ENCODE data around the gene C6orf89.

DNA sequence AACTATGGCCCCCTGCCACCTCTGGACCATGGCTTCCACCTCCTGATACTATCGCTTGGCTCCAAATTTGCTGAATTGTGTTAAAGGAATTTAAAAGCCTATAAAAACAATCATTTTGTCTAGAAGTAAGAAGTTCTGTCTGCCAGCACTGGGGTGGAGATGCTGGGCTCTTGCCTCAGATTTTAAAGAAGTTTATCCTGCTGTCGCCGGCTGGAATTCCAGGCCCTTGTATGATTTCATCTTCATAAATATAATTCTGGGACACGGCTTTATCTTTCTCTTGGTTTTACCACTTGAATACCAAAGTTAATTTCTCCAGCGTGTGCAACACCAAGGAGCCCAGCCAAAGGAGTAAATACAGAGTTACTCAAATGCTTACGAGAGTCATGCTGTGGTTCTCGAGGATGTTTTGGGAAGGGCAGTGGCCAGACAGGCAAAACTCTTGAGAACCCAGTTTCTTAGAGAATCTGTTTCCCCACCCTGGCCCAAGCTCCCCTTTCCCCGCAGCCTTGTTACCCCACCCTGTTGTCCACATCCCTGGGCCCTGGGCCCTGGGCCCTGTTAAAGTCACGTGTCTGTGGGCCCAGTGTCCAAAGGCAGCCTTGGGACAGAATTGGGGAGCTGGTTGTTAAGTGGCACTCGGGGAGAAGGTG, 31.9 kb downstream of the C6orf89 start:
- TF ChIP-seq, protein P1, sequence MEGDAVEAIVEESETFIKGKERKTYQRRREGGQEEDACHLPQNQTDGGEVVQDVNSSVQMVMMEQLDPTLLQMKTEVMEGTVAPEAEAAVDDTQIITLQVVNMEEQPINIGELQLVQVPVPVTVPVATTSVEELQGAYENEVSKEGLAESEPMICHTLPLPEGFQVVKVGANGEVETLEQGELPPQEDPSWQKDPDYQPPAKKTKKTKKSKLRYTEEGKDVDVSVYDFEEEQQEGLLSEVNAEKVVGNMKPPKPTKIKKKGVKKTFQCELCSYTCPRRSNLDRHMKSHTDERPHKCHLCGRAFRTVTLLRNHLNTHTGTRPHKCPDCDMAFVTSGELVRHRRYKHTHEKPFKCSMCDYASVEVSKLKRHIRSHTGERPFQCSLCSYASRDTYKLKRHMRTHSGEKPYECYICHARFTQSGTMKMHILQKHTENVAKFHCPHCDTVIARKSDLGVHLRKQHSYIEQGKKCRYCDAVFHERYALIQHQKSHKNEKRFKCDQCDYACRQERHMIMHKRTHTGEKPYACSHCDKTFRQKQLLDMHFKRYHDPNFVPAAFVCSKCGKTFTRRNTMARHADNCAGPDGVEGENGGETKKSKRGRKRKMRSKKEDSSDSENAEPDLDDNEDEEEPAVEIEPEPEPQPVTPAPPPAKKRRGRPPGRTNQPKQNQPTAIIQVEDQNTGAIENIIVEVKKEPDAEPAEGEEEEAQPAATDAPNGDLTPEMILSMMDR (optimal IDR thresholded peaks at IDR 0.05 in 1 of 3, IDR thresholded peaks at IDR 0.05 in 1 of 3, conservative IDR thresholded peaks at IDR 0.05 in 1 of 3; ENCODE audit: extremely low read depth in 1 of 3, insufficient read depth in 2 of 3, low read length in 3 of 3), result no peak
- TF ChIP-seq EZH2 (IDR thresholded peaks at IDR 0.05; ENCODE audit: low read length), result no peak

All from keratinocyte (primary cell).